Duodenal mucosa (tissue), 2 donors: ENCODE measurements around the gene CCNF.
"Not testable (repeated sequence)": the region's sequence is repeated elsewhere in the genome, so short reads cannot be mapped to it uniquely, and the experiment has no call there.

Experiments
- H3K27ac ChIP-seq: one replicate; pipeline ENCODE4 v1.7.0; 2013; ENCODE audit warnings: low read depth, low read length
- H3K27me3 ChIP-seq, 2 donors: one replicate each; pipeline ENCODE4 v1.7.0; 2013; ENCODE audit warnings: low read length in 2 of 2, control low read depth in 1 of 2; ENCODE audit not compliant: insufficient read depth in 2 of 2, control insufficient read depth in 1 of 2
- H3K36me3 ChIP-seq, 2 donors: one replicate each; pipeline ENCODE4 v1.7.0; 2013; ENCODE audit warnings: low read length in 2 of 2, control low read depth in 1 of 2; ENCODE audit not compliant: insufficient read depth in 2 of 2, control insufficient read depth in 1 of 2
- H3K4me1 ChIP-seq, 2 donors: one replicate each; pipeline ENCODE4 v1.7.0; 2013; ENCODE audit warnings: low read length in 2 of 2, control low read depth in 1 of 2; ENCODE audit not compliant: insufficient read depth in 2 of 2, control insufficient read depth in 1 of 2
- H3K4me3 ChIP-seq, 2 donors: one replicate each; pipeline ENCODE4 v1.7.0; 2013; ENCODE audit warnings: low read length in 2 of 2, low read depth in 1 of 2
- H3K9ac ChIP-seq, 2 donors: one replicate each; pipeline ENCODE4 v1.7.0; 2013; ENCODE audit warnings: low read length in 2 of 2, low read depth in 1 of 2
- H3K9me3 ChIP-seq, 2 donors: one replicate each; pipeline ENCODE4 v1.7.0; 2013; ENCODE audit warnings: low read length in 2 of 2, control low read depth in 1 of 2; ENCODE audit not compliant: control insufficient read depth in 1 of 2

CCNF gene

GRCh38 chr16:2428051-2428783 is 1.0 kb upstream of the CCNF start:
- Histone ChIP-seq H3K36me3 (peaks cover 0 to 12% of the 10 kb centered on the region in 2 donors), H3K27me3 (no peaks in the 10 kb centered on the region), H3K9ac (peak overlapping the region; percentile 66 to 77), H3K4me1 (peaks cover 9 to 22% of the 10 kb centered on the region in 2 donors), H3K4me3 (peak overlapping the region; percentile 75 to 84), H3K9me3 (no peaks in the 10 kb centered on the region), H3K27ac (no peak overlapping the region)

- Histone ChIP-seq H3K4me1 (peaks cover 9 to 22% of the 10 kb centered on the region in 2 donors), H3K4me3 (peak overlapping the region; percentile 75 to 84), H3K27me3 (no peaks in the 10 kb centered on the region), H3K36me3 (peaks cover 0 to 13% of the 10 kb centered on the region in 2 donors), H3K9me3 (no peaks in the 10 kb centered on the region), H3K9ac (peak overlapping the region; percentile 66 to 77), H3K27ac (no peak overlapping the region)
Measured at GRCh38 chr16:2428784-2429033, 538 bp upstream of the CCNF start.

- H3K9ac ChIP-seq: peak overlapping the region; percentile 70 to 71
- H3K9me3 ChIP-seq: no peaks in the 10 kb centered on the region
- peak overlapping the region; percentile 77 to 78 for H3K4me3 ChIP-seq
- no peaks in the 10 kb centered on the region for H3K27me3 ChIP-seq
- no peak overlapping the region for H3K27ac ChIP-seq
- H3K36me3 ChIP-seq: peaks cover 0 to 13% of the 10 kb centered on the region in 2 donors
- peaks cover 9 to 22% of the 10 kb centered on the region in 2 donors for H3K4me1 ChIP-seq
Measured at GRCh38 chr16:2429771-2430663, 770 bp downstream of the CCNF start.

DNA sequence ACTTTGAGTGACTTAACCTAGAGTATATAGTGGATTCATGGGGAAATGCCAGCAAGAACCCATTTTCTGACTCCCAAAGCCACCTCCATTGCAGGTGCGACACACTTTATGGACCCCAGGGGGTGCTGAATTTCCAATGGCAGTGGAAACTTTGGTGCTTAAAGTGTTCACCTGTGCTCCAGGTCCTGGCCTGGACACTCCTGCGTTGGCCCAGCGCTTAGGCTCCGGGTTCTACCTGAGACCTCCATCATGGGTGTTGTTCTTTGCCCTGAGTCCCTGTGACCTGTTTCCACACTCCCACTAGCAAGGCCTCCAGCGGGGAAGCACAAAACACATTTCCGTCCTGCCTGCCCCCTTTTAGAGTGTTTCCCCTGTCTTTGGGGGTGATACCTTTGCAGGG is 3.0 kb downstream of the CCNF start:
- Histone ChIP-seq H3K36me3 (peaks cover 0 to 31% of the 10 kb centered on the region in 2 donors), H3K27me3 (no peaks in the 10 kb centered on the region), H3K4me1 (peaks cover 9 to 22% of the 10 kb centered on the region in 2 donors), H3K27ac (no peak overlapping the region), H3K9me3 (no peaks in the 10 kb centered on the region), H3K9ac (no peak overlapping the region), H3K4me3 (no peak overlapping the region)

DNA sequence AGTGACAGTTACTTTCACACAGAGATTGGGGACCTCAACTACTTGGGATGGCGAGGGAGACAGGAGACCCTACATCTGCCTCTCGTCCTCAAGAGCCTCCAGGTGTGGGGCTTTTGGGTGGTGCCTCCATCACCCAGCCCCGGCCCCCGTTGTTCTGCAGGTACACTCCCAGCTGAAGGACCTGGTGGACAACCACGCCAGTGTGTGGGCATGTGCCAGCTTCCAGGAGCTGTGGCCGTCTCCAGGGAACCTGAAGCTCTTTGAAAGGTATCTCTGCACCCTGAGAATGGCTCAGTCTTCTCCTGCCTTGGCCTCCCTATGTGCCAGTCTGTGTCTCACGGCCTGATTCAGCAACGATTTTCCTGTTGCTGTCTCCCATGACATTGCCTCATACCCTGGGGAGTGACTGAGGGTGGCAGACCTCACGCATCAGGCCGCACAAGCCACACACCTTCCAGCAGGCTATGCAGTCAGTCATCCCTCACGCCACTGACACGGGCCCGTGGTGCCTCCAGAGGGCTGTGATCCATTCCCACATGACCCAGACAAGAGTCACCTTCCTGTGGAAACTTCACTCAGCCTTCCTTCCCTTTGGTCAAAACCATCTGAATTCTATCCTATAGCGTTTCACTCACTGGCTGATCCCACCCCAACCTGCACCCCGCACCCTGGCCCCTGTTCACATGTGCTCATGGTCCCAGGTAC is 3.7 kb downstream of the CCNF start:
- Histone ChIP-seq H3K27ac (no peak overlapping the region), H3K27me3 (no peaks in the 10 kb centered on the region), H3K9ac (no peak overlapping the region), H3K9me3 (no peaks in the 10 kb centered on the region), H3K4me1 (peaks cover 9 to 22% of the 10 kb centered on the region in 2 donors), H3K36me3 (peaks cover 0 to 35% of the 10 kb centered on the region in 2 donors), H3K4me3 (no peak overlapping the region)

GRCh38 chr16:2435236-2435635 is 6.0 kb downstream of the CCNF start:
- not testable (repeated sequence) for H3K9ac ChIP-seq, H3K4me3 ChIP-seq, H3K9me3 ChIP-seq, H3K27me3 ChIP-seq, H3K27ac ChIP-seq, H3K4me1 ChIP-seq
- H3K36me3 ChIP-seq: peaks cover 0 to 53% of the 10 kb centered on the region in 2 donors

- Histone ChIP-seq H3K27ac (no peak overlapping the region), H3K9ac (no peak overlapping the region), H3K4me3 (no peak overlapping the region), H3K9me3 (no peaks in the 10 kb centered on the region), H3K27me3 (no peaks in the 10 kb centered on the region), H3K4me1 (no peaks in the 10 kb centered on the region), H3K36me3 (peaks cover 0 to 53% of the 10 kb centered on the region in 2 donors)
Measured at GRCh38 chr16:2436110-2436509, 6.9 kb downstream of the CCNF start.

GRCh38 chr16:2437032-2437790 is 8.0 kb downstream of the CCNF start:
- Histone ChIP-seq H3K27ac (no peak overlapping the region), H3K4me3 (no peak overlapping the region), H3K9ac (no peak overlapping the region), H3K9me3 (no peaks in the 10 kb centered on the region), H3K4me1 (no peaks in the 10 kb centered on the region), H3K36me3 (peaks cover 0 to 50% of the 10 kb centered on the region in 2 donors), H3K27me3 (no peaks in the 10 kb centered on the region)

DNA sequence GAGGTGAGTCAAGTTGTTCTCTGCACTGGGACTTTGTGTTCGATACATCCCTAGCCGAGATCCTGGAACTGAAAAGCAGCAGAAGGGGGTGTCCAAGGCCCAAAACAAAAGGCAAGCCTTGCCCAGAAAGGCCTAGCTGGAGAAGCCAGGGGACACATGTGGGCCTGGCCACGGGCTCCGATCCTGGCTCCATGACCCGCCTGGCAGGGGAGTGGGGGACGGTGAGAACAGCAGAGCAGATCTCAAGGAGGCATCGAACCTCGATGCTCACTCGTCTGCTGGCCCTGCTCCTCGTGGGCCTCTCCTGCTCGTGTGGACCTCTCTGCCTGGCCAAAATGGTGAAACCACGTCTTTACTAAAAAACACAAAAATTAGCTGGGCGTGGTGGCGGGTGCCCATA is 8.9 kb downstream of the CCNF start:
- Histone ChIP-seq H3K4me1 (no peaks in the 10 kb centered on the region), H3K9ac (no peak overlapping the region), H3K4me3 (no peak overlapping the region), H3K27me3 (no peaks in the 10 kb centered on the region), H3K9me3 (no peaks in the 10 kb centered on the region), H3K36me3 (peaks cover 0 to 41% of the 10 kb centered on the region in 2 donors), H3K27ac (no peak overlapping the region)
